Stimulated activated CD4-positive, alpha-beta T cell treated with anti-CD3 and anti-CD28 coated beads, Interleukin-15, amount 100 ng/mL, for 48 hours (primary cell): ENCODE results near the gene STK40.
A peak's percentile ranks its signal among the peaks of the same experiment; 100 is the strongest.

ENCODE experiments used
- DNase-seq, 2 donors: peaks; one replicate each; pipeline ENCODE4 v3.0.0-alpha.2; 2020; ENCODE audit warnings: low read depth in 2 of 2

STK40 gene, protein sequence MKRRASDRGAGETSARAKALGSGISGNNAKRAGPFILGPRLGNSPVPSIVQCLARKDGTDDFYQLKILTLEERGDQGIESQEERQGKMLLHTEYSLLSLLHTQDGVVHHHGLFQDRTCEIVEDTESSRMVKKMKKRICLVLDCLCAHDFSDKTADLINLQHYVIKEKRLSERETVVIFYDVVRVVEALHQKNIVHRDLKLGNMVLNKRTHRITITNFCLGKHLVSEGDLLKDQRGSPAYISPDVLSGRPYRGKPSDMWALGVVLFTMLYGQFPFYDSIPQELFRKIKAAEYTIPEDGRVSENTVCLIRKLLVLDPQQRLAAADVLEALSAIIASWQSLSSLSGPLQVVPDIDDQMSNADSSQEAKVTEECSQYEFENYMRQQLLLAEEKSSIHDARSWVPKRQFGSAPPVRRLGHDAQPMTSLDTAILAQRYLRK

DNA sequence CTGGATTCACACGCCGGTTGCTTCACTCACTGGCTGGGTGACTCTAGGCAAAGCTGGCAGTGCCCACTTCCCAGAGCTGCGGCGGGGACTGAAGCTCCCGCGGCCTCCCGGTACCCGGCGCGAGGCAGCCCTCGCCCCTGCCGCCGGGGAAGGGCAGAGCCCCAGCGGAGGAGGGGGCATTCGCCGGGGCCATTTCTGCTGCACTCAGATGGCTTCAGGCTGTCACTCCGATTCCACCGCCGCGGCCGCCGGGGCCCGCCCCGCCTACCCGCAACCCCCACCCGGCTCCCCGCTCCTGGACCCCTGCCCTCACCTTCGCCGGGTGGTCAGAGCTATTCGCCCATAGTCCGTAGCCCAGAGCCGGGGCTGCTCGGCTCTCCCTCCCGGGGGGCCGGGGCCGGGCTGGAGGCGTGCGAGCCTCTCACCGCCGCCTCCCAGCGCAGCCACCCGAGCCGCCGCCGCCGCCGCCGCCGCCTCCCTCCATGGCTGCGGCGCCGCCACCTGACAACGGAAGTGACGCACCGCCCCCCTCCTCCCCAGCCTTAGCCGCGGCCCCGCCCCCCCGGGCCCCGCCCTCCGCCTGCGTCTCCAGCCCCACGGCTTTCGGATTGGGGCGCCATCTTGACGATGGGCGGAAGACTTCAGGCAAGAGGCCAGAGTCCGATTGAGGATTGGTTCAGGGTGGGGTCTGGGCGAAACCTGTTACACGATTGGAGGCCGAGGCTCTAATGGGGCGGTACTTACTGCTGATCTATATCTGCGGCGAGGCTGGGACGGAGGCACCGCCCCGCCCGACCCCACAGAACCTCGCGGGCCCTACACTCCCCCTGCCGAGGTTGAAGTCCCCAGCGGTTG, at the start of gene STK40:
Gene STK40 (minus strand): TSS at position 515 of the 855 bp plus-strand sequence. CDS start 24,592 bp downstream, outside the sequence.
- peak; percentile 97 to 98 for DNase-seq

DNA sequence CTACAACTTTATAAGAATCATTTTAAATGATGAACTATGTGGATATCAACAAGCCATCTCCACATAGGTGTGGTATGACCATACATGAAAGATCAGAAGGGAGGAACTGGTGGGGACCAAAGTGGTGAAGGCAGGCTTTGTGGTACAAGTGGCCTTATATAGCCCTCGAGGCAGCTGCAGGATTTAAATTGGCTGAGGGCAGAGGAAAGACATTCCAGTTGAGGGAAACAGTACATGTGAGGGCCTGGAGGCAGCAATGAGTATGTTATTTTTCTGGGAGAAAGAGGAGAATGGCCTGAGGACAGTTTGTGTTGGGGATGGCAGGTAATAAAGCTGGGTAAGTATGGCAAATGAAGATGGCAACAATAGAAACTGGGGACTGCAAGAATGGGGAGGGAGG, 47.4 kb upstream of the STK40 start:
- DNase-seq, result no peak

- DNase-seq, result no peak
Observed at GRCh38 chr1:36432616-36433015, 46.9 kb upstream of the STK40 start.

GRCh38 chr1:36425791-36426190, 40.1 kb upstream of the STK40 start:
- DNase-seq, result peak in 1 of 2 donors; percentile 11

DNA sequence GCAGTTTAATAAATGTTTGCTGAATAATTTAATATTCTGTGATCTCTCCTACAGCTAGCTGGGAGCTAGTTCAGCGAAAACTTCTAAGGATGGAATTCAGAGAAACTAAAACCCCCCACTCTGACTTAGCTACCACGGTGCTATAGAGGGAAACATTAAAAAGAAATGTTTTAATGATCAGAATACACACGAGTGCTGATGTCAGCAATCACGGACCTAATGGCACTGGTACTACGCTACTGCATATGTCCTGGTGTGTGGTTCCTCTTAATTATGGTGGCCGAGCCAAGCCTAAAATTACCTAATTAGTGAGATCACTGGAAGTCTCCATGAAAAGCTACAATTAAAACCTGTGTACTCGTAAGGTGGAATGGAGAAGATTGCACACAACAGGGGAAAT, 35.9 kb upstream of the STK40 start:
- no peak for DNase-seq

DNA sequence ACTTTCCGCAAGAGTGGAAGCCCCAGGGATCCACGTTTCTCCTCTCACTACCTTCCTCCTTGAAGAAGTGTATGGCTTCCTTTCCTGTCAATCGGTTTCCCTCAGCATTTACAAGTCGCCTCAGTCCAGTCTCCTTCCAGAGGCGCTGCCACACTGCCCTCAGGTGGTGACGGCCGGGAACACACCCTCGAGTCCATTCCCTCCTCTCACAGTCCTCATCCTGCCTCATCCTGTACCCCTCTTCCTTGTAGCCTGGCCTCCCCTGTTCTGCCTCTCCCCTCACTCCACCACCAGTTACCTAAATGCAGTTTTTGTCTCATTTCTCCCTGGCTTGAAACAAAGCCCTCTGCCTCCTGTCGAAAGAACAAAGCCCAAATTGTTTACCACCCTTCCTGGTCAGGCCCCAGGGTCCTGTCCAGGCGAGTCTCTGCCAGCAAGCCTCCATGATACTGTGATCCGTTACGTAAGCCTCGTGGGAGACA, 35.2 kb upstream of the STK40 start:
- peak; percentile 84 to 90 for DNase-seq

DNA sequence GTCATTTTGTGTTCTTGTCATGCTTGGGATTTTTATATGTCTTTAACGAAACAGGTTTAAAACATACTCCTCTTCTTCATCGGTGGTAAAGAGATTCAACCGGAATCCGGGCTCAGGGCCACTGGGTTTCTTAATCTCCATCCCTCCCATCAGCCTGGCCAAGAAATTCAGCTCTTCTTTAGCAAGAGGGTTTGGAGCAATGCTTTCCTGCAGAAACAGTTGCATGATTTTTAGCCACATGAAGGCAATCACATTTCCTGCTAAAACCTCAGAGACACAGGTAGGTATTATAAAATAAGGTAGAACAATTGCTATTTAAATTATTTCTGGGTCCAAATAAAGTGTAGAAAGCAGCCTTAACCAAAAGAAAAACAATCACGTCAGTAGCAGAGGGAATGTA, 34.7 kb upstream of the STK40 start:
- DNase-seq, result no peak

GRCh38 chr1:36419569-36419968, 33.8 kb upstream of the STK40 start:
- DNase-seq, result no peak

GRCh38 chr1:36419140-36419539, 33.4 kb upstream of the STK40 start:
- no peak for DNase-seq

GRCh38 chr1:36417931-36418330, 32.2 kb upstream of the STK40 start:
- no peak for DNase-seq

- no peak for DNase-seq
Observed at GRCh38 chr1:36415661-36416326, 30.1 kb upstream of the STK40 start.

- DNase-seq, result no peak
Observed at GRCh38 chr1:36414384-36414783, 28.7 kb upstream of the STK40 start.

DNA sequence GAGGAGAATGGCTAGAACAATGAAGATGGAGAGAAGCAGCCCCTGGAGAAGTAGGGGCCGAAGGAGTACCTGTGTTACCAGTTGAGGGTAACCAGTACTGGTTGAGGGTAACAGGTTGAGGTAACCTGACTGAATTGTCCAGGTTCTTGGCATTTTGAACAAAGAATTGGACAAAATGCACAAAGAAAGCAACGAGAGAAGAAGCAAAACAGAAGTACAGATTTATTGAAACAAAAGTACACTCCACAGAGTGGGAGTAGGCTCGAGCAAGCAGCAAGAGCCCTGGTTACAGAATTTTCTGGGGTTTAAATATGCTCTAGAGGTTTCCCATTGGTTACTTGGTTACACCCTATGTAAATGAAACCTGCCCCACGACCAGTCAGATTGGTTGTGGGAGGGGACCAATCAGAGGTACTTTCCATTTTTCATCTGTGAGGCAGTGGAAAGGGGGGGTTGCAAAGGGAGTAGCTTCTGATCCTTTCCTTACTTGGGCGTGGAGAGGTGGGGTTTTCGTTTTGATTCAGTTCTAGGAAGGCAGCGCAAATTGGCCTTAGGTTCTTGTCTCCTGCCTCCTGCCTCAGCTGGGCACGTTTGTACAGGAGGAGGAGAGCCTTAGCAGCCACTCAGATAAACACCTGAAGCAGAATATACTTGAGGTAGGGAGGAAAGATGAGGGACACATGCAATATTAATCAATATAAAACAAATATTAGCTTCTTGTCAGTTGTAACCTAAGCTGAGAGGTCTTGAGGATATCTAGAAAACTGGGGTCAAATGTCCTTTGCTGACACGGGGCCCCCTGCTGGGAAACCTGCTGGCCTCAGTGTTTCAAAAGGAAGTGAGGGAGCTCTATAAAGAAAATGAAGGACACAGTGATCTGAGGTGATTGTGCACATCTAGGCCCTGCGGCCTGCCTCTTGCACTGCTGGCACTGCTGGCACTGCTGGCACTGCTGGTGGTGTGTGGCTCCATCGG, 26.2 kb upstream of the STK40 start:
- DNase-seq, result peak; percentile 38 to 47

GRCh38 chr1:36408479-36408878, 22.8 kb upstream of the STK40 start:
- no peak for DNase-seq

DNA sequence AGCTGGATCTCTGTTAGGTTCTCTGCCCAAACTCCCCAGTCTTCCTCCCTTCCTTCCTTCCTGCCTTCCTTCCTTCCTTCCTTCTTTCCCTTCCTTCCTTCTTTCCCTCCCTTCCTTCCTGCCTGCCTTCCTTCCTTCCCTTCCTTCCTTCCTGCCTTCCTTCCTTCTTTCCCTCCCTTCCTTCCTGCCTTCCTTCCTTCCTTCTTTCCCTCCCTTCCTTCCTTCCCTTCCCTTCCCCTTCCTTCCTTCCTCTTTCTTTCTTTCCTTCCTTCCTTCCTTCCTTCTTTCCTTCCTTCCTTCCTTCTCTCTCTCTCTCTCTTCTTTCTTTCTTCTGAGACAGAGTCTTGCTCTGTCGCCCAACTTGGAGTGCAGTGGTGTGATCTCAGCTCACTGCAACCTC, 20.7 kb upstream of the STK40 start:
- DNase-seq, result no peak

DNA sequence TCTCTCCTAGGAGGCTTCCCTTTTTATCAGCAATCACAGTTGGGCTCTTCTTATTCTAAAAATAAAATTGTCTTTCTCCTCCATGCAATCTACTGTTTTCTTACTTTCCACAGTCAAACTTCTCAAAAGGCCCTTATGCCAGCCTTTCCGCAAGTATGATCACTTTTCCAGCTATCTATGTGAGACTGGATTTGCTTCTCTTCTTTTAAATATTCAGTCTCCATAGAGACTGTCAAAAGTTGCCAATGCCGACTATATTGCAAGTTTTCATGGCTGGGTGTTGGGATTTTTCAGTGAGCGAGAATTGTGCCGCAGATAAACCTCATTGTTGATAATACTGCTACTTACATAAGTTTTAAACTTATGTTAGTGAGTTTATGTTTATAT, 16.8 kb upstream of the STK40 start:
- no peak for DNase-seq

DNA sequence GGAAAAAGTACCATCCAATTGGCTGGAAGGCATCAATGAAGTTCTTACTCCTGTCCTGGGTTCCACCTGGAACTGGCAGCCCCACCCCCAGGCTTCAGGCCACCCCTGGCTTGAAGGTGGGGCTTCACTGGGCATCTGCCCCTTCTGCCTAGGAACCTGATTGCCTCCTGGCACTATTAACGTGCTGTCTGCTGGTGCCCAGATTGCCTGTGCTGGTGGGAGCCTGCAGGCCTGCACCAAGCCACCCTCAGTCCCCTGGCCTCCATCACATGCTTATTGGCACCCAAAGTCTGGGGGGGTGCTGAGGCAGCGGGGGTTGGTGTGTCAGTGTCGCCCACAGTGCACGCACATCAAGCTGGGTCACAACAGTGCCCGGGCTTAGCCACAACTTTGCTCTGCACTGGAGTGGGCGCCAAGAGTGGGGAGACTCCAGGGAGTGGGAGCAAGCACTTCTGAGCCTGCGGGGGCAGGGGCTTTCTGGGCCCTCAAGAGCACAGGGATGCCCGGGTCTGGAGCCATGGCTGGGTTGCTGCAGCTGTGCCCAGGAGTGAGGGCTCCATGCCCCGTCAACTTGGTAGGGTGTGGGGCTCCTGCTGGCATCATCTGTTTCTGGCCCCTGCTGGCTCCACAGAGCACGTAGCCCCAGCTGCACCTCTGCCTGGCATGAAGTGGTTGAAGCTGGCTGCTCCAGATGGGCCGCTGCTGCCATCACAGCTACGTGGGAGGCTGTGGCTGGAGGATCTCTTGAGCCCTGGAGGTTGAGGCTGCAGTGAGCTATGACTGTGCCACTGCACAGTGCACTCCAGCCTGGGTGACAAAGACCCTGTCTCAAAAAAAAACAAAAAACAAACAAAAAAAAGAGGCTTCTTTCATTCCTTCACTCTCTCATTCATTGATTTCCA, 16.1 kb upstream of the STK40 start:
- DNase-seq, result no peak

DNA sequence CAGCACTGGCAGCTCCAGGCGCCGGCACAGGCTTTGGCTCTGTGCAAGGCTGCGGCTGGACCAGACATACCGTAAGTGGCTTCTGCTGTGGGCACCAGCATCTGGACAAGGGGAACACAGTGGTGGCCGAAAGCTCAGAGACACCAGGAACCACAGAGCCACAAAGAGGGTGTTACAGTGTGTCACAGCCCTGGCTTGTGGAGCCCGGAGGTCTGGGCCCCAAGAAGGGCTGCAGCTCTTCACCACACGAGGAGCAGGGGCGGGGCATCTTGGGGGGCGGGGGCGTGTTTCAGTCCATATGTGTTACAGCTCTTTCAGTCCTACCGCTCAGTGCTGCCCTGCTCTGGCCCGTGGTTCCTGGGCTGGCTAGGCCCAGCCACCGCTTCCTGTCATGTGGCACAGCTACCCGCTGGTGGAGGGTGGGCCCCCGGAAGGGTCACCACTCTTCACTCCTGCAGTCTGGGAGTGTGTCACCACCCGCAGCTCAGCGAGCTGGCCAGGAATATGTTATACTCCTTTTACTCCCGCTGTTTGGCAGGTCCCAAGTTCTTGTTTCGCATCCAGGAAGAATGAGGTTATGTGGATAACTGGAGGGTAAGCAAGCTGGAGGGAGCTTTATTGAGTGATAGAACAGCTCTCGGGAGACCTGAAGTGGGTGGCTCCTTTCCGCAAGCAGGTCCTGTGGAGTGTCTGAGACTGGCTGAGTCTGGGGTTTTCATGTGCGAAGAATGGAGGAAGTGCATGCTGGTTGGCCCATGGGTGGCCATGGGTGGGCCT, 15.3 kb upstream of the STK40 start:
- peak; percentile 53 to 54 for DNase-seq

GRCh38 chr1:36400514-36400824, 14.7 kb upstream of the STK40 start:
- no peak for DNase-seq
